ENCODE data around the gene LTO1. TPM values are rescaled to one million over a fixed set of nuclear protein-coding genes. Genes with fewer than 3 reads are reported as not detected.
"Not testable (repeated sequence)": the region's sequence is repeated elsewhere in the genome, so short reads cannot be mapped to it uniquely, and the experiment has no call there.

Gene LTO1
- total RNA-seq, 1 donor from 2014 or later: 15.9 TPM

DNA sequence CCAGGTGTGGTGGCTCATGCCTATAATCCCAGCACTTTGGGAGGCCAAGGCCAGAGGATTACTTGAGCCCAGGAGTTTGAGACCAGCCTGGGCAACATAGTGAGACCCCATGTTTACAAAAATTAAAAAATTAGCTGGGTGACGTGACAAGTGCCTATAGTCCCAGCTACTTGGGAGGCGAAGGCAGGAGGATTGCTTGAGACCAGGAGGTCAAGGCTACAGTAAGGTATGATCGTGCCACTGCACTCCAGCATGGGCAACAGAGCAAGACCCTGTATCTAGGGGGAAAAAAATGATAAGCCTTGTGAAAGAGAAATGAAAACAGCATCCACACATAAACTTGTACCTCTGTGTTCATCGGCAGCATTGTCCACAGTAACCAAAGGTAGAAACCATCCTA, 42.3 kb downstream of the LTO1 start:
- TF ChIP-seq, protein P1, sequence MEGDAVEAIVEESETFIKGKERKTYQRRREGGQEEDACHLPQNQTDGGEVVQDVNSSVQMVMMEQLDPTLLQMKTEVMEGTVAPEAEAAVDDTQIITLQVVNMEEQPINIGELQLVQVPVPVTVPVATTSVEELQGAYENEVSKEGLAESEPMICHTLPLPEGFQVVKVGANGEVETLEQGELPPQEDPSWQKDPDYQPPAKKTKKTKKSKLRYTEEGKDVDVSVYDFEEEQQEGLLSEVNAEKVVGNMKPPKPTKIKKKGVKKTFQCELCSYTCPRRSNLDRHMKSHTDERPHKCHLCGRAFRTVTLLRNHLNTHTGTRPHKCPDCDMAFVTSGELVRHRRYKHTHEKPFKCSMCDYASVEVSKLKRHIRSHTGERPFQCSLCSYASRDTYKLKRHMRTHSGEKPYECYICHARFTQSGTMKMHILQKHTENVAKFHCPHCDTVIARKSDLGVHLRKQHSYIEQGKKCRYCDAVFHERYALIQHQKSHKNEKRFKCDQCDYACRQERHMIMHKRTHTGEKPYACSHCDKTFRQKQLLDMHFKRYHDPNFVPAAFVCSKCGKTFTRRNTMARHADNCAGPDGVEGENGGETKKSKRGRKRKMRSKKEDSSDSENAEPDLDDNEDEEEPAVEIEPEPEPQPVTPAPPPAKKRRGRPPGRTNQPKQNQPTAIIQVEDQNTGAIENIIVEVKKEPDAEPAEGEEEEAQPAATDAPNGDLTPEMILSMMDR (conservative IDR thresholded peaks at IDR 0.05; ENCODE audit: low read depth, low read length): no peak
- no peak for DNase-seq (ENCODE audit: low read depth)
- no peak overlapping the region for H3K4me3 ChIP-seq (ENCODE audit: low read depth, low read length)

DNA sequence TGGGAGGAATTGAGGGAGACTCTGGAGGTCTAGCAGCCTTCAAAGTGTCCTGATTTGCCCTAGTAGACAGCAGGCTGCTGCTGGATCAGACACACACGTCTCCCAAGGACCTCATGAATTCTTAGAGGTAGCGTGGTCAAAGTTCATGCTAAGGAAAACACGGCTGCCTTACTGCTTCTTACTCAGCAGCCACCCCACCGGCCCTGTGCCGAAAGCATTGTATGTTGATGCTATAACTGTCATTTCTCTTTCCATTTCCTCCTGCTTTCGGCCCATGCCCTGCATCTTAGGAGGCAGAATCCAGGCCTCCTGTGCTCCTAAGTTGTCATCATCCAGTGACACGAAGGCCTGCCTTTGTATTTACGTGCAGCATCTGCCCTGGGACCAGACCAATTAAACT, 44.7 kb downstream of the LTO1 start:
- no peak overlapping the region for H3K4me3 ChIP-seq (ENCODE audit: low read depth, low read length)
- TF ChIP-seq, protein P1 (conservative IDR thresholded peaks at IDR 0.05; ENCODE audit: low read depth, low read length): no peak
- DNase-seq (ENCODE audit: low read depth): no peak

DNA sequence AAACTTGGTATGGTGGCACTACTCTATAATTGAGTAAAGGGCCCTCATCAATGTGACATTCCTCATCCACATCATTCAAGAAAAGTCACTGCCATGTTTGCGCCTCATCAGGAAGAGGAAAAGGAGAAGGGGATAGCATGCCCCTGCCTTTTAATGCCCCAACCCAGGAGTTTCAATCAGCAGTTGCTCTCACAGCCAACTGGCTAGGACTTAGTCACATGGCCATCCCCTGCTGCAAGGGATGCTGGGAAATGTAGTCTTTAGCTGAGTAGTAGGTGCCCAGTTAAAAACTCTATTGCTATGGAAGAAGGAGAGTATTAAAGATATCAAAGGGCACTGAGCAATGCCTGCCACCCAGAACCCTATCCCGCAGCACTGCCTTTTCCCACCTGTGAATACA, 45.1 kb downstream of the LTO1 start:
- TF ChIP-seq, protein P1 (conservative IDR thresholded peaks at IDR 0.05; ENCODE audit: low read depth, low read length): no peak

DNA sequence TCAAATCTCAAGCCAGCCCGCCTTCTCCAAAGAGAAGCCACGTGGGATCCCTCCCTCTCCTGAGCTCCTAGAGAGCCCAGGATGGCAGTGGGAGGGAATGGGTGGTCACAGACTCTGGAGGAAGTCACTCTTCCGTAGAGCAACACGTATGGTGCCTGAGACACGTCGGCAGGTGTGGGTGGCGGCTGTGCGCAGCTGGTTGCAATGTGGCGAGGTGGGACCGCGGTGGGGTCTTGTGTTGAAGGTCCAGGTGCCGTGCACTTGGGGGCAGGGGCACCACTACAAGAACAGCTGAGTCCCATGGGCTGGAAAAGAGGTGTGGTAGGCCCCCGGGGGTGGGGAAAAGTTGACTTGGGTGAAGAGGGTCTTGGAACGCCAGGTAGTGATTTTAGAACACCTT, 47.6 kb downstream of the LTO1 start:
- no peak for DNase-seq (ENCODE audit: low read depth)
- TF ChIP-seq, protein P1 (conservative IDR thresholded peaks at IDR 0.05; ENCODE audit: low read depth, low read length): no peak
- H3K4me3 ChIP-seq (ENCODE audit: low read depth, low read length): no peak overlapping the region

More for the DNA sequence above, 45.1 kb downstream of the LTO1 start:
- DNase-seq (ENCODE audit: low read depth): no peak
- no peak overlapping the region for H3K4me3 ChIP-seq (ENCODE audit: low read depth, low read length)

DNA sequence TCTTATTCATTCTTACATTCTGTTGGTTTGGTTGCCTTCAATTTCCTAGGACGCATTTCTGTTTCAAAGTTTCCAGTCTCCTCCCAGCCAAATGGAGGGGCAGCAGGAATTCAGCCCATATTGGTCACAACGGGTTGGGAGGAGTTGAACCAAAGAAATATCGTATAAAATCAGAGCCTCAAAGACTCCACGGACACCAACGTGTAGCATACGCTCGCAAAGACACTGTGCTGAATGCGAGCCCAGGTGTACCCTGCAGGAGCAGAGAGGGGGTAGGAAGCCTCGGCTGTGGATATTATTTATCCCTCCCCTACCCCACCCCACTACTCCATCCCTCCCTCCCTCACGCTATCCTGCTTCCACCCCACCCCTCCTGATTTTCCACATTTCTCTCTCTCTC, 49.7 kb downstream of the LTO1 start:
- H3K4me3 ChIP-seq (ENCODE audit: low read depth, low read length): no peak overlapping the region
- TF ChIP-seq, protein P1 (conservative IDR thresholded peaks at IDR 0.05; ENCODE audit: low read depth, low read length): no peak
- DNase-seq (ENCODE audit: low read depth): no peak

DNA sequence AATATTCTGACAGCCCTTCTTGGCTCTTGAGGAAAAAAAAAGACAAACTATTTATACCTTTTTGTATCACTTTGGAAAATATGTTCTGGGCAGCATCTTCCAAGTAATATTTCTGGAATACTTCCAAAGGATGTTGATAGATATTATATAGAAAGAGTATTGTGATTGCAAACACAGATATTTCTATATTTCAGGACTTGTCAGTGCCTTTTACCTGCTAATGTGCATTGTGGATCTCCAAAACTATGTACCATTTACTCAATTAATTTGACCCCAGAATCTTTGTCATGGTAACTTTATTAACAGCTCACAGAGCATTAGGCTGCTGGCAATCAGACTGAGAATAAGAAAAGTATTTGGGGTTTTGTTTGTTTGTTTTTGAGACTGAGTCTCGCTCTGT, 50.9 kb downstream of the LTO1 start:
- TF ChIP-seq, protein P1 (conservative IDR thresholded peaks at IDR 0.05; ENCODE audit: low read depth, low read length): no peak
- no peak for DNase-seq (ENCODE audit: low read depth)
- no peak overlapping the region for H3K4me3 ChIP-seq (ENCODE audit: low read depth, low read length)

DNA sequence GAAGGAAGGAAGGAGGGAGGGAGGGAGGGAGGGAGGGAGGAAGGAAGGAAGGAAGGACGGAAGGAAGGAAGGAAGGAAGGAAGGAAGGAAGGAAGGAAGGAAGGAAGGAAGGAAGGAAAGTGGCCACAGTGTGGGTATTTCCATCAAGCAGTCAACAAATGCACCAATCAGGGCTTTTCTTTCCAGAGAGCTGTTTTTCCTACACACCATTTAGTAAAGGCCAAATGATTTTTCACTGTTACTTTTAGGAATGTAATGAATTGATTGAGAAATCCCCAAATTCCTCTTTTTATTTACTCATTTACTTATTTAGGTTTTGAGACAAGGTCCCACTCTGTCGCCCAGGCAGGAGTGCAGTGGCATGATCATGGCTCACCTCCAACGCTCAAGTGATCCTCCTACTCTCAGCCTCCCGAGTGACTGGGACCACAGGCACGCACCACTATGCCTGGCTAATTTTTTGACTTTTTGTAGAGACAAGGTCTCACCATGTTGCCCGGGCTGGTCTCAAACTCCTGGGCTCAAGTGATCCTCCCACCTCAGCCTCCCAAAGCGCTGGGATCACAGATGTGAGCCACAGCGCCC, 53.0 kb downstream of the LTO1 start:
- not testable (repeated sequence) for DNase-seq (ENCODE audit: low read depth); H3K4me3 ChIP-seq (ENCODE audit: low read depth, low read length)

Data from epithelial cell of proximal tubule (primary cell).